MM.1S (cell line): ENCODE data around the gene WDR74.

Experiments
- DNase-seq: peaks from one replicate; pipeline ENCODE4 v3.0.0-alpha.2; 2015
- H2AFZ ChIP-seq: fragments of 300-600 bp; sonication (generic); 2 replicates; pipeline ENCODE4 v1.6.0; 2016; ENCODE audit warnings: antibody characterized with exemption, low read length
- H3F3A ChIP-seq: fragments of 300-600 bp; sonication (generic); 2 replicates; pipeline ENCODE4 v1.6.1; 2016; ENCODE audit warnings: mild to moderate bottlenecking, antibody characterized with exemption, low read length, moderate library complexity, mixed read lengths; ENCODE audit not compliant: insufficient read depth
- H3K27ac ChIP-seq: fragments of 300-600 bp; sonication (generic); 2 replicates; pipeline ENCODE4 v1.5.1; 2016; ENCODE audit warnings: mild to moderate bottlenecking, low read length
- H3K27me3 ChIP-seq: fragments of 300-600 bp; sonication (generic); replicated peaks from 2 replicates; pipeline ENCODE4 v1.6.0; 2016; ENCODE audit warnings: low read length; ENCODE audit not compliant: insufficient read depth
- H3K36me3 ChIP-seq: fragments of 300-600 bp; sonication (generic); replicated peaks from 2 replicates; pipeline ENCODE4 v1.6.1; 2016; ENCODE audit warnings: mild to moderate bottlenecking, low read length, mixed read lengths; ENCODE audit not compliant: insufficient read depth
- H3K4me1 ChIP-seq: fragments of 300-600 bp; sonication (generic); 2 replicates; pipeline ENCODE4 v1.6.1; 2016; ENCODE audit warnings: low read length, mixed read lengths
- H3K4me2 ChIP-seq: fragments of 300-600 bp; sonication (generic); 2 replicates; pipeline ENCODE4 v1.6.0; 2016; ENCODE audit warnings: low read depth, low read length
- H3K4me3 ChIP-seq: fragments of 300-600 bp; sonication (generic); 2 replicates; pipeline ENCODE4 v1.5.1; 2016; ENCODE audit warnings: low read length, mixed read lengths
- H3K79me2 ChIP-seq: fragments of 300-600 bp; sonication (generic); 2 replicates; pipeline ENCODE4 v1.6.1; 2016; ENCODE audit warnings: mixed run types, low read length, mixed read lengths
- H3K9ac ChIP-seq: fragments of 300-600 bp; sonication (generic); 2 replicates; pipeline ENCODE4 v1.6.1; 2016; ENCODE audit warnings: low read length, mixed read lengths
- H3K9me2 ChIP-seq: fragments of 300-600 bp; sonication (generic); replicated peaks from 2 replicates; pipeline ENCODE4 v1.6.1; 2016; ENCODE audit warnings: mild to moderate bottlenecking, low read length, mixed read lengths; ENCODE audit not compliant: insufficient read depth
- H3K9me3 ChIP-seq: fragments of 300-600 bp; sonication (generic); replicated peaks from 2 replicates; pipeline ENCODE4 v1.6.1; 2016; ENCODE audit warnings: mild to moderate bottlenecking, low read length, mixed read lengths; ENCODE audit not compliant: insufficient read depth
- H4K20me1 ChIP-seq: fragments of 300-600 bp; sonication (generic); 2 replicates; pipeline ENCODE4 v1.6.1; 2016; ENCODE audit warnings: mild to moderate bottlenecking, low read length, moderate library complexity, mixed read lengths; ENCODE audit not compliant: insufficient read depth
- CTCF ChIP-seq: fragments of 300-600 bp; sonication (generic); IDR thresholded peaks from 2 replicates; pipeline ENCODE4 v1.5.1; 2016; ENCODE audit warnings: antibody characterized with exemption, low read length, mixed read lengths
- EZH2 ChIP-seq: fragments of 300-600 bp; sonication (generic); optimal IDR thresholded peaks from 2 replicates; pipeline ENCODE3; 2017; ENCODE audit warnings: low read depth, mild to moderate bottlenecking, antibody characterized with exemption, low read length, mixed read lengths
- EZH2phosphoT487 ChIP-seq: fragments of 300-600 bp; sonication (generic); IDR thresholded peaks from 2 replicates; pipeline ENCODE4 v1.6.1; 2018; ENCODE audit warnings: antibody characterized with exemption, low read length

Gene WDR74

GRCh38 chr11:62885137-62885750, 45.9 kb upstream of the WDR74 start:
- no peak overlapping the region for H3K9ac ChIP-seq
- H3K27me3 ChIP-seq, result no peaks in the 10 kb centered on the region
- TF ChIP-seq CTCF, result no peak
- TF ChIP-seq EZH2phosphoT487, result no peak
- TF ChIP-seq EZH2, result no peak
- 0 out of 2 replicates have a peak overlapping the region, but pooled peaks have one; percentile 18 for H3K4me2 ChIP-seq
- H2AFZ ChIP-seq, result no peak overlapping the region
- H3K4me1 ChIP-seq, result peaks cover 16% of the 10 kb centered on the region
- peaks cover 25% of the 10 kb centered on the region for H4K20me1 ChIP-seq
- H3K4me3 ChIP-seq, result no peak overlapping the region
- H3K9me3 ChIP-seq, result no peaks in the 10 kb centered on the region
- no peaks in the 10 kb centered on the region for H3K9me2 ChIP-seq
- no peak overlapping the region for H3K27ac ChIP-seq
- H3F3A ChIP-seq, result peaks cover 77% of the 10 kb centered on the region
- H3K79me2 ChIP-seq, result peaks cover 63% of the 10 kb centered on the region
- DNase-seq, result no peak
- peaks cover 52% of the 10 kb centered on the region for H3K36me3 ChIP-seq

- no peak overlapping the region for H2AFZ ChIP-seq
- peak overlapping the region; percentile 99; the same call in 1 of the 2 replicates for H3K4me3 ChIP-seq
- peaks cover 48% of the 10 kb centered on the region for H3K36me3 ChIP-seq
- H3K4me1 ChIP-seq, result peaks cover 21% of the 10 kb centered on the region
- no peak for DNase-seq
- H3K9me2 ChIP-seq, result no peaks in the 10 kb centered on the region
- H3K27ac ChIP-seq, result no peak overlapping the region
- peak overlapping the region; percentile 98; the same call in 1 of the 2 replicates for H3K9ac ChIP-seq
- peaks cover 24% of the 10 kb centered on the region for H4K20me1 ChIP-seq
- peak overlapping the region; percentile 74 for H3K4me2 ChIP-seq
- no peaks in the 10 kb centered on the region for H3K27me3 ChIP-seq
- TF ChIP-seq EZH2 (no peak), EZH2phosphoT487 (no peak), CTCF (no peak)
- peaks cover 74% of the 10 kb centered on the region for H3K79me2 ChIP-seq
- H3K9me3 ChIP-seq, result no peaks in the 10 kb centered on the region
- peaks cover 68% of the 10 kb centered on the region for H3F3A ChIP-seq
Measured at GRCh38 chr11:62883673-62884072, 44.3 kb upstream of the WDR74 start.

GRCh38 chr11:62882788-62883501, 43.6 kb upstream of the WDR74 start:
- H3K9me3 ChIP-seq, result no peaks in the 10 kb centered on the region
- DNase-seq, result no peak
- H4K20me1 ChIP-seq, result peaks cover 19% of the 10 kb centered on the region
- H3F3A ChIP-seq, result peaks cover 61% of the 10 kb centered on the region
- H3K4me2 ChIP-seq, result peak overlapping the region; percentile 74
- peaks cover 40% of the 10 kb centered on the region for H3K36me3 ChIP-seq
- no peaks in the 10 kb centered on the region for H3K9me2 ChIP-seq
- H3K27ac ChIP-seq, result peak overlapping the region; percentile 98; the same call in 1 of the 2 replicates
- TF ChIP-seq CTCF, result no peak
- TF ChIP-seq EZH2phosphoT487, result no peak
- TF ChIP-seq EZH2, result no peak
- H3K27me3 ChIP-seq, result no peaks in the 10 kb centered on the region
- H3K9ac ChIP-seq, result peak overlapping the region; percentile 98
- H3K79me2 ChIP-seq, result peaks cover 74% of the 10 kb centered on the region
- H3K4me1 ChIP-seq, result peaks cover 21% of the 10 kb centered on the region
- H2AFZ ChIP-seq, result no peak overlapping the region
- H3K4me3 ChIP-seq, result peak overlapping the region; percentile 99
